ENCODE data around the gene MFF. TPM values are rescaled to one million over a fixed set of nuclear protein-coding genes. Genes with fewer than 3 reads are reported as not detected.
"Not testable (repeated sequence)": the region's sequence is repeated elsewhere in the genome, so short reads cannot be mapped to it uniquely, and the experiment has no call there.

Gene MFF
- total RNA-seq, 1 donor from 2014 or later, result 108 TPM

DNA sequence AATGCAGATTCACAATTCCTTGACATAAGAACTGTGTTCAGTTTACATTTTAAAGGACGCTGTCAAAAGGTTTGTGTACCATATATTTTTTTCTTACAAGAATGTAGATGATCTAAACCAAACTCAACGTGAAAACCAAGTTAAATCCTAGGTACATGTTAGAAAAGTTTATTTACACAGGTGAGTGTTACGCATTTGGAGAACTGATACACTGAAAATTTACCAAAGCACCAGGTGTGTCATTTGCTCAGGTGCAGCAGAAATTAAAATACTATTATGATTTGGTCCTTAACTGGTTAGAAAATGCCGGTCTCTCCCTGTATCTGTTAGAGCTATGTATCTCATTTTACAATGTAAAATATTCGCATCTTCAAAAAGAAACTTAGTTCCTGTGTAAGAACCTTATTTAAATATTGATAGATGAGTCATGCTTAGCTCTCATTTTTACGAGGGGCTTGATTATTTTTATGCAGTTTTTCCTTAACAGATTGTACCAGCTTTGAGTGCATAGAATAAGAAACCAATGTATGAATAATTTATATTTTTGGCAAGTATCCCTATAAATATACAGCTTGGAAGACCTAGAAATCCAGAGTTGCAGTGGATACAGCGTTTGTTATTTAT is 25.1 kb downstream of the MFF start:
- Mint-ChIP-seq H3K36me3 (ENCODE audit: unreplicated experiment) (no peaks in the 10 kb centered on the region), H3K27me3 (ENCODE audit: unreplicated experiment) (no peaks in the 10 kb centered on the region), H3K4me3 (ENCODE audit: unreplicated experiment) (no peak overlapping the region), H3K9me3 (ENCODE audit: unreplicated experiment) (no peaks in the 10 kb centered on the region), H3K4me1 (ENCODE audit: low read depth, unreplicated experiment) (peaks cover 14% of the 10 kb centered on the region), H3K27ac (ENCODE audit: unreplicated experiment) (no peak overlapping the region)
- TF ChIP-seq CTCF (IDR thresholded peaks at IDR 0.05; ENCODE audit: partially characterized antibody, unreplicated experiment), result no peak
- no peak for DNase-seq

DNA sequence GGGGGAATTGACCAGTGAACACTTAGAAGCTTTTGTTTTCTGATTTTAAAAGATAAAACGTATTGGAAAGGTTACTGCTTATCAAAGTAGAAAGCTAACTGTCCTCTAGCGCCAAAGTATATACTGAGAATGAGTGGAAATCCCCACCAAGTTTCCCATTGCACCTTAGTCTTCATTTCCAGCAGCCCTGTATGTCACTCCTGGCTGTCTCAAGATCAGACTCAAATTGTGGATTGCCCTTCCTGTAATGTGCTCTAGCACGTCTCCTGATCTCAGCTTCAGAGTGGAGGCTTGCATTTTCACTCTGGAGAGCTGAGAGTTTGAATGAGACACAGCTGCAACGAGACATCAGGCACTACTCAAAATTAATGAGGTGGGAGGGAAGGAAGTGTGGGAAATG is 26.6 kb downstream of the MFF start:
- H3K27me3 Mint-ChIP-seq (ENCODE audit: unreplicated experiment), result no peaks in the 10 kb centered on the region
- H3K36me3 Mint-ChIP-seq (ENCODE audit: unreplicated experiment), result no peaks in the 10 kb centered on the region

GRCh38 chr2:227360351-227360750 is 35.3 kb downstream of the MFF start:
- no peak for DNase-seq
- TF ChIP-seq CTCF (IDR thresholded peaks at IDR 0.05; ENCODE audit: partially characterized antibody, unreplicated experiment), result no peak
- Mint-ChIP-seq H3K36me3 (ENCODE audit: unreplicated experiment) (no peaks in the 10 kb centered on the region), H3K27me3 (ENCODE audit: unreplicated experiment) (peaks cover 2% of the 10 kb centered on the region), H3K27ac (ENCODE audit: unreplicated experiment) (no peak overlapping the region), H3K9me3 (ENCODE audit: unreplicated experiment) (no peaks in the 10 kb centered on the region), H3K4me1 (ENCODE audit: low read depth, unreplicated experiment) (peaks cover 10% of the 10 kb centered on the region), H3K4me3 (ENCODE audit: unreplicated experiment) (no peak overlapping the region)

More for the DNA sequence above, 26.6 kb downstream of the MFF start:
- Mint-ChIP-seq H3K9me3 (ENCODE audit: unreplicated experiment) (no peaks in the 10 kb centered on the region), H3K27ac (ENCODE audit: unreplicated experiment) (no peak overlapping the region), H3K4me3 (ENCODE audit: unreplicated experiment) (no peak overlapping the region), H3K4me1 (ENCODE audit: low read depth, unreplicated experiment) (peaks cover 13% of the 10 kb centered on the region)
- no peak for DNase-seq
- no peak for TF ChIP-seq CTCF (IDR thresholded peaks at IDR 0.05; ENCODE audit: partially characterized antibody, unreplicated experiment)

DNA sequence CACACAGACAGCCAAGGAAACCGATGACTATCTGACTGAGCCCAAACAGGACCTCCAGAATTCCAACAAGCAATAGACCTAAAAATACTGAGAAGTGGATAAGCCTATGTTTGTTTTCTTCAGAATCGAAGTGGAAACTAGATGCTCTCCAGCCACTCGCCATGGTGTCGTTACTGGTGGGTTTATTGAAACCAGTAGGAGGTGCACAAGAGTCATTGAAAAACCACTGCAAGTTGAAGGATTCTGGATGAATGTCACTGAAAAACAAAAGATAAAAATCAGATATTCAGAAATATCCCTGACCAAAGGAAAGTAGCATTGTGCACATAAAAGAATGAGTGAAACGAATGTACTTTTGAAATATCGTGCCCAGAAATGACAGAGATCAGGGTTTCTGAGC is 38.7 kb downstream of the MFF start:
- H3K27me3 Mint-ChIP-seq (ENCODE audit: unreplicated experiment), result no peaks in the 10 kb centered on the region
- H3K4me1 Mint-ChIP-seq (ENCODE audit: low read depth, unreplicated experiment), result peaks cover 10% of the 10 kb centered on the region
- TF ChIP-seq CTCF (IDR thresholded peaks at IDR 0.05; ENCODE audit: partially characterized antibody, unreplicated experiment), result no peak
- no peak for DNase-seq
- no peaks in the 10 kb centered on the region for H3K9me3 Mint-ChIP-seq (ENCODE audit: unreplicated experiment)
- H3K4me3 Mint-ChIP-seq (ENCODE audit: unreplicated experiment), result no peak overlapping the region
- H3K27ac Mint-ChIP-seq (ENCODE audit: unreplicated experiment), result no peak overlapping the region
- H3K36me3 Mint-ChIP-seq (ENCODE audit: unreplicated experiment), result no peaks in the 10 kb centered on the region

DNA sequence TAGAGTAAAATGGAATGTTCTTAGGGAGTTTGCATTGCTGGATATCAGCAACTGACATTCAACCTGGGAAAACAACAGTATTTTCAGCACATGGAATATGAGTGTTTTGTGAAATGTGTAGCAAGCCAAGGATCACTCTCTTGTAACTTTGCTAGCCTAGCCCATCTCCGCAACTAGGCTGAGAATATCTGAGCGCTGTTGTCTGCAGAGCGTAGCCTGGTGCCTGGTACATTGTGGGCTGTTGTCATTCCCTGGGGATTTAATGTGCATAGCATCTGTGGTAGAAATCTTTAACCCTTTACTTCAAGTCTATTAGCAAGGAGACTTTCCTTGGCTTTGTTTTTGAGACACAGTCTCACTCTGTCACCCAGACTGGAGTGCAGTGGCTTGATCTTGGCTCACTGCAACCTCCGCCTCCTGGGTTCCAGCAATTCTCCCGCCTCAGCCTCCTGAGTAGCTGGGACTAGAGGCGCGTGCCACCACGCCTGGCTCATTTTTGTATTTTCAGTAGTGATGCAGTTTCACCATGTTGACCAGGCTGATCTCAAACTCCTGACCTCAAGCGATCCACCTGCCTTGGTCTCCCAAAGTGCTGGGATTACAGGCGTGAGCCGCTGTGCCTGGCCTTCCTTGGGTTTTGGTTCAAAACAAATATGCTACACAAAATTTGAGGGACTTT is 39.7 kb downstream of the MFF start:
- Mint-ChIP-seq H3K4me1 (ENCODE audit: low read depth, unreplicated experiment) (peaks cover 10% of the 10 kb centered on the region), H3K4me3 (ENCODE audit: unreplicated experiment) (peak overlapping the region; percentile 38)
- not testable (repeated sequence) for H3K36me3 Mint-ChIP-seq (ENCODE audit: unreplicated experiment); H3K27me3 Mint-ChIP-seq (ENCODE audit: unreplicated experiment); DNase-seq; H3K9me3 Mint-ChIP-seq (ENCODE audit: unreplicated experiment); H3K27ac Mint-ChIP-seq (ENCODE audit: unreplicated experiment)

All from glutamatergic neuron (in vitro differentiated cells).